Esophagus muscularis mucosa (tissue), 4 donors: ENCODE results near the gene KIAA0825. TPM values are rescaled to one million over a fixed set of nuclear protein-coding genes. Genes with fewer than 3 reads are reported as not detected.

Experiments
- DNase-seq: peaks from one replicate; pipeline ENCODE4 v3.0.0-alpha.2; 2017; ENCODE audit errors: extremely low spot score
- H3K27ac ChIP-seq, 4 donors: fragments of 200-600 bp; sonication (generic); replicated peaks in 1 of 4; 1 replicate in 3 of 4; 2 replicates in 1 of 4; pipeline ENCODE4 v1.5.1; 2016 to 2019; ENCODE audit warnings: mild to moderate bottlenecking in 1 of 4
- H3K27me3 ChIP-seq, 4 donors: fragments of 200-600 bp; sonication (generic); one replicate each; pipeline versions ENCODE4 v1.5.1 to v1.6.0; 2016 to 2019
- H3K36me3 ChIP-seq, 4 donors: fragments of 200-600 bp; sonication (generic); one replicate each; pipeline ENCODE4 v1.5.1; 2016 to 2019
- H3K4me1 ChIP-seq, 4 donors: fragments of 200-600 bp; sonication (generic); one replicate each; pipeline ENCODE4 v1.5.1; 2016 to 2019
- H3K4me3 ChIP-seq, 4 donors: fragments of 200-600 bp; sonication (generic); 1 replicate in 2 of 4; 2 replicates in 2 of 4; pipeline ENCODE4 v1.5.1; 2016 to 2019; ENCODE audit warnings: mild to moderate bottlenecking in 4 of 4, moderate library complexity in 1 of 4
- H3K9me3 ChIP-seq, 4 donors: fragments of 200-600 bp; sonication (generic); 1 replicate in 3 of 4; 2 replicates in 1 of 4; pipeline ENCODE4 v1.5.1; 2016 to 2019
- EP300 ChIP-seq: sonication (generic); formaldehyde crosslinking; IDR thresholded peaks from one replicate; pipeline ENCODE4 v1.6.1; 2017; ENCODE audit warnings: antibody characterized with exemption
- POLR2A ChIP-seq: fragments of 450-650 bp; IDR thresholded peaks from one replicate; pipeline ENCODE4 v1.6.1; 2017; ENCODE audit warnings: antibody characterized with exemption, moderate library complexity, mild to moderate bottlenecking, low read depth
- POLR2AphosphoS5 ChIP-seq, 2 donors: sonication (generic); formaldehyde crosslinking; IDR thresholded peaks; one replicate each; pipeline ENCODE4 v1.6.1; 2017; ENCODE audit warnings: antibody characterized with exemption in 2 of 2
- WGBS: methylation state at CpG from one replicate; pipeline ENCODE4 v1.1.5; 2018; 5-methylcytosine and 5-hydroxymethylcytosine counted together
- intact Hi-C: fragments of 100-400 bp; cut with DNase I; formaldehyde crosslinking; loops from one replicate; pipeline ENCODE4 v1.15.1; 2023
- total RNA-seq, 4 donors: library from RNA; depleted of rRNA; stranded (reverse); fragments of >200 nt; gene quantifications; one replicate each; pipeline versions ENCODE4 v1.1.0 to v1.2.1, GENCODE V29; 2016
- TF ChIP-seq, protein P1 (sequence below), 3 experiments: fragments of 200-600 bp in 2 of 3; fragments of 450-650 bp in 1 of 3; sonication (generic) in 2 of 3; IDR thresholded peaks; one replicate each; pipeline ENCODE4 v1.5.1; 2017 to 2019; ENCODE audit warnings: antibody characterized with exemption in 3 of 3, mild to moderate bottlenecking in 2 of 3, moderate library complexity in 1 of 3

KIAA0825 gene
- total RNA-seq, 4 donors from 2014 or later, result 2.3 to 4.2 (median 2.9) TPM

DNA sequence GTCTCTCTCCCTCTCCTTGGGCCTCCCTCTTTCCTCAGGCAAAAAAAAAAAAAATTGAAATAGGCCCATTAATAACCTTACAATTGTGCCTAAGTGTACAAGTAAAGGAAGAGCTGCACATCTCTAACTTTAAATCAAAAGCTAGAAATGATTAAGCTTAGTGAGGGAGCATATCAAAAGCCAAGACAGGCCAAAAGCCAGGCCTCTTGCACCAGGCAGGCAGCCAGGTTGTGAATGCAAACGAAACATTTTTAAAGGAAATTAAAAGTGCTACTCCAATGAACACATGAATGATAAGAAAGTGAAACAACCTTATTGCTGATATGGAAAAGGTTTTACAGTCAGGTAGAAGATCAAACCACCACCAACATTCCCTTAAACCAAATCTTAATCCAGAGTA lies 383.4 kb downstream of the KIAA0825 start:
- no peak for DNase-seq
- TF ChIP-seq EP300 (no peak), POLR2AphosphoS5 (IDR thresholded peaks at IDR 0.05) (no peak), POLR2A (no peak)
- Histone ChIP-seq H3K27ac (no peak overlapping the region), H3K36me3 (no peaks in the 10 kb centered on the region), H3K9me3 (peaks cover 0 to 18% (median 10%) of the 10 kb centered on the region in 4 donors), H3K4me3 (no peak overlapping the region), H3K4me1 (peaks cover 0 to 10% (median 9%) of the 10 kb centered on the region in 4 donors), H3K27me3 (no peaks in the 10 kb centered on the region)
- intact Hi-C loops, result no loop called here
- 74% methylated on average over 1 of the region's 1 CpG for WGBS

GRCh38 chr5:94228791-94229190 lies 389.6 kb downstream of the KIAA0825 start:
- Histone ChIP-seq H3K27me3 (no peaks in the 10 kb centered on the region), H3K36me3 (no peaks in the 10 kb centered on the region), H3K9me3 (no peaks in the 10 kb centered on the region), H3K27ac (no peak overlapping the region), H3K4me3 (no peak overlapping the region), H3K4me1 (no peaks in the 10 kb centered on the region)
- TF ChIP-seq POLR2A (no peak), POLR2AphosphoS5 (IDR thresholded peaks at IDR 0.05) (no peak), EP300 (no peak)
- TF ChIP-seq, protein P1, sequence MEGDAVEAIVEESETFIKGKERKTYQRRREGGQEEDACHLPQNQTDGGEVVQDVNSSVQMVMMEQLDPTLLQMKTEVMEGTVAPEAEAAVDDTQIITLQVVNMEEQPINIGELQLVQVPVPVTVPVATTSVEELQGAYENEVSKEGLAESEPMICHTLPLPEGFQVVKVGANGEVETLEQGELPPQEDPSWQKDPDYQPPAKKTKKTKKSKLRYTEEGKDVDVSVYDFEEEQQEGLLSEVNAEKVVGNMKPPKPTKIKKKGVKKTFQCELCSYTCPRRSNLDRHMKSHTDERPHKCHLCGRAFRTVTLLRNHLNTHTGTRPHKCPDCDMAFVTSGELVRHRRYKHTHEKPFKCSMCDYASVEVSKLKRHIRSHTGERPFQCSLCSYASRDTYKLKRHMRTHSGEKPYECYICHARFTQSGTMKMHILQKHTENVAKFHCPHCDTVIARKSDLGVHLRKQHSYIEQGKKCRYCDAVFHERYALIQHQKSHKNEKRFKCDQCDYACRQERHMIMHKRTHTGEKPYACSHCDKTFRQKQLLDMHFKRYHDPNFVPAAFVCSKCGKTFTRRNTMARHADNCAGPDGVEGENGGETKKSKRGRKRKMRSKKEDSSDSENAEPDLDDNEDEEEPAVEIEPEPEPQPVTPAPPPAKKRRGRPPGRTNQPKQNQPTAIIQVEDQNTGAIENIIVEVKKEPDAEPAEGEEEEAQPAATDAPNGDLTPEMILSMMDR (IDR thresholded peaks at IDR 0.05), result no peak
- intact Hi-C loops, result no loop called here
- DNase-seq, result no peak

DNA sequence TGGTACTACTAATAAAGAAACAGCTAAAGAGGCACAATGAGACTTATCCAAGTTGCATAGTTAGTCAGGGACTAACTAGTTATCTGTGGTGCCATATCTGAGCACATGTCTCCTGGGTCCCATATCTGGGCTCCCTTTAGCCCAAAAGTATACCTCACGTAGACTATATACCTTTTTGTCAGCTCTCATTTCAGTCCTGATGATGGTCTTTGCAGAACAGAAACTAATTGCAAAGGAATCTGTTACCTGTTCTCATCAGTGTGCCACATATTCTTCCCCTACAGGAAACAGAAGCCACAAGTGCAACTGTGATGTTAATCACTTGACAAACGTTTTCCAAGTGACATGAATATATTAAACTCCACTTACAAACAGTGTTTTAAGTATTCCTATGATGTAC lies 395.2 kb downstream of the KIAA0825 start:
- H3K27me3 ChIP-seq, result no peaks in the 10 kb centered on the region
- no peak overlapping the region for H3K27ac ChIP-seq
- H3K4me3 ChIP-seq, result no peak overlapping the region
- H3K36me3 ChIP-seq, result no peaks in the 10 kb centered on the region
- H3K4me1 ChIP-seq, result peaks cover 0 to 3% (median 0%) of the 10 kb centered on the region in 4 donors
- intact Hi-C loops, result no loop called here
- TF ChIP-seq EP300, result no peak
- no peak for TF ChIP-seq POLR2AphosphoS5 (IDR thresholded peaks at IDR 0.05)
- no peak for TF ChIP-seq POLR2A
- TF ChIP-seq, protein P1 (IDR thresholded peaks at IDR 0.05), result no peak
- WGBS, result 62% methylated on average over 2 of the region's 2 CpGs
- no peaks in the 10 kb centered on the region for H3K9me3 ChIP-seq
- DNase-seq, result no peak

GRCh38 chr5:94218374-94218773 lies 400.0 kb downstream of the KIAA0825 start:
- no peak for DNase-seq
- peaks cover 0 to 5% (median 0%) of the 10 kb centered on the region in 4 donors for H3K4me1 ChIP-seq
- TF ChIP-seq, protein P1 (IDR thresholded peaks at IDR 0.05), result no peak
- TF ChIP-seq POLR2A (no peak), POLR2AphosphoS5 (IDR thresholded peaks at IDR 0.05) (no peak), EP300 (no peak)
- H3K4me3 ChIP-seq, result no peak overlapping the region
- no peaks in the 10 kb centered on the region for H3K27me3 ChIP-seq
- intact Hi-C loops, result no loop called here
- H3K36me3 ChIP-seq, result no peaks in the 10 kb centered on the region
- no peak overlapping the region for H3K27ac ChIP-seq
- H3K9me3 ChIP-seq, result no peaks in the 10 kb centered on the region

DNA sequence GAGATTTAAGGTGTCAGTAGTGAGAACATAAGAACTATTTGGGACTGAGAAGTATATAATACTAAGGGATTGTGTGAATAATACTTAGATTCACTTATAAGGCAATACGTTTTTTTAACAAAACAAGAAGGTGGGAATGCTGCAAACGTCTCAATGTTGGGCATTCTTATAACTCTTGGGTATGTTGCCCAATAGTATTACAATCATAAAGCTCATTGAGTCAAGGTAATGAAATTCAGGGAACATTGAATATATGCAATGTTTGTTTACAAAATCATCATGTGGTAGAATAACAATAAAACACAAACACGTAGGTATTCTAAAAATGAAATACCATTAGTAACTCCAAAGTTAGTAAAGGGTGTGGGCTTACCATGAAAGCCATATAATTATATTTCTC lies 400.7 kb downstream of the KIAA0825 start:
- H3K4me1 ChIP-seq, result peaks cover 0 to 5% (median 0%) of the 10 kb centered on the region in 4 donors
- no peak for DNase-seq
- 84% methylated on average over 3 of the region's 3 CpGs for WGBS
- TF ChIP-seq EP300 (no peak), POLR2A (no peak), POLR2AphosphoS5 (IDR thresholded peaks at IDR 0.05) (no peak)
- TF ChIP-seq, protein P1 (IDR thresholded peaks at IDR 0.05), result no peak
- intact Hi-C loops, result no loop called here
- no peaks in the 10 kb centered on the region for H3K27me3 ChIP-seq
- no peak overlapping the region for H3K4me3 ChIP-seq
- H3K36me3 ChIP-seq, result no peaks in the 10 kb centered on the region
- H3K9me3 ChIP-seq, result no peaks in the 10 kb centered on the region
- H3K27ac ChIP-seq, result no peak overlapping the region
